RWPE1 (cell line): Measurements from ENCODE around the gene LHFPL6.
A peak's percentile ranks its signal among the peaks of the same experiment; 100 is the strongest.

Experiments used
- CTCF ChIA-PET: fragments of 350-600 bp; sonication (Branson Sonifier 250); formaldehyde crosslinking; extraction: SDS; loops from one replicate; lab custom pipeline; 2021; lab: Yijun Ruan, JAX
- POLR2A ChIA-PET: fragments of 400-600 bp; formaldehyde crosslinking; extraction: SDS; loops from one replicate; lab custom pipeline; 2020; ENCODE audit warnings: antibody characterized with exemption; ENCODE audit not compliant: low non-redundant PET; lab: Yijun Ruan, JAX
- DNase-seq: peaks from one replicate; pipeline ENCODE4 v3.0.0; 2012; ENCODE audit warnings: low spot score
- H3K27ac ChIP-seq: fragments of 450-650 bp; 2 replicates; pipeline ENCODE4 v1.5.1; 2017
- CTCF ChIP-seq: fragments of 450-650 bp; conservative IDR thresholded peaks from 2 replicates; pipeline ENCODE4 v1.5.1; 2017; ENCODE audit warnings: low read depth, mild to moderate bottlenecking

The LHFPL6 gene

GRCh38 chr13:39417131-39417530 is 185.9 kb downstream of the LHFPL6 start:
- CTCF ChIA-PET, result interaction anchor here (0.7 to 0.9 kb wide), 2 partner anchors 11 to 163 kb away, joined by 3 read pairs; no protein-coding TSS in a partner anchor
- POLR2A ChIA-PET, result no interaction called here
- no peak overlapping the region for H3K27ac ChIP-seq
- TF ChIP-seq CTCF, result no peak
- no peak for DNase-seq

- H3K27ac ChIP-seq, result no peak overlapping the region
- ChIA-PET CTCF (interaction anchor here (0.7 to 1.1 kb wide), 2 partner anchors 30 to 197 kb away, joined by 3 read pairs; no protein-coding TSS in a partner anchor), POLR2A (no interaction called here)
- TF ChIP-seq CTCF, result peak; percentile 27; the same call in 1 of the 2 replicates
- peak; percentile 6 for DNase-seq
Observed at GRCh38 chr13:39415008-39415802, 187.8 kb downstream of the LHFPL6 start.

- CTCF ChIA-PET, result interaction anchor here (0.6 kb wide), 4 partner anchors 117 to 270 kb away, joined by 3 read pairs; no protein-coding TSS in a partner anchor
- TF ChIP-seq CTCF, result no peak
- POLR2A ChIA-PET, result no interaction called here
- no peak overlapping the region for H3K27ac ChIP-seq
- no peak for DNase-seq
Observed at GRCh38 chr13:39414339-39414738, 188.7 kb downstream of the LHFPL6 start.

- ChIA-PET POLR2A (no interaction called here), CTCF (no interaction called here)
- no peak for TF ChIP-seq CTCF
- no peak for DNase-seq
- H3K27ac ChIP-seq, result no peak overlapping the region
Observed at GRCh38 chr13:39411511-39411910, 191.5 kb downstream of the LHFPL6 start.

GRCh38 chr13:39410964-39411363 is 192.0 kb downstream of the LHFPL6 start:
- TF ChIP-seq CTCF, result no peak
- ChIA-PET CTCF (no interaction called here), POLR2A (no interaction called here)
- no peak for DNase-seq
- no peak overlapping the region for H3K27ac ChIP-seq

GRCh38 chr13:39410096-39410901 is 192.7 kb downstream of the LHFPL6 start:
- no peak for TF ChIP-seq CTCF
- DNase-seq, result no peak
- POLR2A ChIA-PET, result no interaction called here
- H3K27ac ChIP-seq, result no peak overlapping the region
- CTCF ChIA-PET, result no interaction called here
